ENCODE results near the gene SEMA3B.

GRCh38 chr3:50278880-50279224, 9.9 kb downstream of the SEMA3B start, which contains the start of gene LSMEM2:
- TF ChIP-seq CBFB (CRISPR knock-in tag; IDR thresholded peaks at IDR 0.05; ENCODE audit: low read depth) (no peak), USF1 (CRISPR knock-in tag; IDR thresholded peaks at IDR 0.05) (no peak), CTCF (IDR thresholded peaks at IDR 0.05) (no peak), USF2 (CRISPR knock-in tag; IDR thresholded peaks at IDR 0.05) (no peak), ATF2 (CRISPR knock-in tag; IDR thresholded peaks at IDR 0.05; ENCODE audit: borderline replicate concordance, low read depth) (no peak), NFYB (CRISPR knock-in tag; conservative IDR thresholded peaks at IDR 0.05; ENCODE audit: low read depth) (no peak), ATF1 (CRISPR knock-in tag; IDR thresholded peaks at IDR 0.05) (no peak), ZNF232 (CRISPR knock-in tag; IDR thresholded peaks at IDR 0.05) (no peak), SMAD3 (CRISPR knock-in tag; IDR thresholded peaks at IDR 0.05; ENCODE audit: borderline replicate concordance) (no peak), HMGXB4 (CRISPR knock-in tag; IDR thresholded peaks at IDR 0.05) (no peak), NR3C1 (CRISPR knock-in tag; conservative IDR thresholded peaks at IDR 0.05; ENCODE audit: low read depth) (no peak), ZNF121 (CRISPR knock-in tag; IDR thresholded peaks at IDR 0.05) (no peak), NR2C2 (CRISPR knock-in tag; IDR thresholded peaks at IDR 0.05) (no peak), IRF2 (CRISPR knock-in tag; IDR thresholded peaks at IDR 0.05; ENCODE audit: borderline replicate concordance, low read depth) (no peak)
